SIG-M5 (cell line): Measurements from ENCODE around the gene RSU1.
A peak's percentile ranks its signal among the peaks of the same experiment; 100 is the strongest.
"Not testable (repeated sequence)": the region's sequence is repeated elsewhere in the genome, so short reads cannot be mapped to it uniquely, and the experiment has no call there.

ENCODE experiments used
- DNase-seq: peaks from one replicate; lab custom pipeline; 2025; lab: John Stamatoyannopoulos, UW

RSU1 gene

DNA sequence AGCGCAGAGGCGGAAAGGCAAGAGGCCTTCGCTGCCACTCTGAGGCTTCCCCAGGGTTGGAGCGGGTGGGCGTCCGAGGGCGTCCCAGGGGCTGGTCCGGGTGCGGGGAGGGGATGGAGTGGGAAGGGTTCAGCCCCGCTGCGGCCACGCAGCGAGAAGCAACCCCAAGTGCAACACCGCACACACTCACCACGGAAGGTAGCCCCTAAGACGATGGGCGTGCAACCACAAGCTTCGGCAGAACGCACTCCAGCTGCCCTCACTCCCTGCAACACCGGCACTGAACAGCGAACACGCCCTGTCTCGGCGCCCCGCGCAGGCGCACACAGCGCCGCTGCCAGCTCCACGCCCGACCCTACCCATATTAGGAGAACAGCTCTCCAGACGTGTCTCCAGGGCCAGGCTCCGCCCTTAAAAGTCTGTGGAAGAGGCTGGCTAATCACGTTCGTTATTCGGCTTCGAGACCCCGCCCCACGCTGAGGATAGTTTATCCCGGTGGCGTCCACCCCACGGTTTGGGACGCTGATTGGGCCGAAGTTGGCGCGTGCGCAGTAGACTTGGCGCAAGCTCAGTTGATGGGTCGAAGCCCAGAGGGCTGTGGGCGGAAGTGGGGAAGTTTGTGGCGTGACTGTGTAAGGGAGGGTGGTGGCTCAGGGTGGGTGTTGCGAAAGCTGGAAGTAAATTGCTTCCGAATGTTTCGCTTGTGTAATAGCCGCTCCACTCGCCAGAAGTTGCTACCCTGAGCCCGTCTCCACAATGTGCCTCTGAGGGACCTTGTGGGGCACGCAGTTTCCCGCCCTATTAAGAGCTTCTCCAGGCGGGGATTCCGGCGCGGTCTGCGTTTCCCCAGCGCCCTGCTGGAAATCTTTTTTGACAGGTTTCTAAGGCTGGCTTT, at the start of gene RSU1:
RSU1 (minus strand) TSS at position 300 of the 895 bp plus-strand sequence. CDS start 343 bp downstream, outside the sequence.
- peak; percentile 97 for DNase-seq

DNA sequence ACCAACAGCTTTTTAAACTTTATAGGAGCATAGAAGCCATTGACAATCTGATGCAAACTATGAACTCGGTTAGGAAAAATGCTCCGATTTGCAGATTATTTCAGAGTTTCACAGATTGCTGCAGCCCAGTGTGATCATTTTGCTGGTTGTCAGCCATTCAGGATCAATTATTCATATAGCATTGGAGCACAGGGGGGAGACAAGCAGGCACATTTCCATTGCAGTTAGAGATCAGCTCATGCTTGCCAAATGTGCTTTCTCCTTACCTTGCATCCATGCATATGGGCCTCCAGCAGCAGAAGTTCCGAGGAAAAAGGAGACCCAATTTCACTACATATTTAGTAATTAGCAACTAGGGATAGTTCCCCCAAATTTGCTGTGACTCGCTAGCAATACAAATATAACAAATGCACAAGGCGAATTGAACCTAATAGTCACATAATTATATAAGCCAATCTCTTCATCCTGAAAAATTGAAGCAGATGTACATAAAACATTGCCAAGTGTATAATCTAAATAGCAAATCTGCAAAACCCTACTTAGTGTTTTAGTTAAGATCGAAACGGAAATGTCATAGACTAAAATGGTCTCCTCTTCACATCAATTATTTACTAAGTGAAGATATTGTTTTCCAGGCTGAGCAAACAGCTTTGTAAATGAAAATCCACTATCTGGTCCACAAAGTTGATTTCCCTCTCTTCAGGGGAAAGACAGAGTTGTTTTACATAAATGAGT, 49.5 kb upstream of the RSU1 start:
- DNase-seq, result no peak

DNA sequence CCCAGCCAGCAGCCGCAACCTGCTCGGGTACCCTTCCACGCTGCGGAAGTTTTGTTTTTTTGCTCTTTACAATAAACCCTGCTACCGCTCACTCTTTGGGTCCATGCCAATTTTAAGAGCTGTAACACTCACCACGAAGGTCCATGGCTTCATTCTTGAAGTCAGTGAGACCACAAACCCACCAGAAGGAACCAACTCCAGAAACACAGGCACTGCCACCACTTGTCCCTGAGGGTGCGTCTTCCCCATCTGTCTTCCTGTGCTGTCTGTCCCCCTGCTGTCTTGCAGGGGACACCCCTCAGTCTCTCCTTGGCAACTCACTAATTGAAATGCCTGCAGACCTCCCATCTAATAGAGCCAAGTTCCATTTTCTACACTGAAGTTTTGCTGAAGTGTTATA, 48.5 kb upstream of the RSU1 start:
- no peak for DNase-seq

DNA sequence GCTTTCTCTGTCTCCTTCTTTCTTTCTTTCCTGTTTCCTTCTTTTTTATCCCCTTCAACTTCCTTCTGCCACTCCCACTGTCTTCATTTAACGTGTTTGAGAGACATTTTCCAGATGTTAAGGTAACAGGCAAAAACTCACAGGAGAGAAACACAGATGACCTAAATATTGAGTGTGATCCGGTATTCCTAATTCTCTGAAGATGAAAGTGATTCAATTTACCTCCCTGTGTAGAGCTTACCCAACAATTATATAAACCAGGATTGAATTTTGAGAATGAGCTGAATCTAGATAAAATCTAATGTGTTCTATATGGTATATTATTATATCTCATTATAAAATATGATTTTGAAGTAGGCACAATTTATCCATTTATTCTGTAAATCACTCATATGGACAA, 46.5 kb upstream of the RSU1 start:
- DNase-seq, result no peak

DNA sequence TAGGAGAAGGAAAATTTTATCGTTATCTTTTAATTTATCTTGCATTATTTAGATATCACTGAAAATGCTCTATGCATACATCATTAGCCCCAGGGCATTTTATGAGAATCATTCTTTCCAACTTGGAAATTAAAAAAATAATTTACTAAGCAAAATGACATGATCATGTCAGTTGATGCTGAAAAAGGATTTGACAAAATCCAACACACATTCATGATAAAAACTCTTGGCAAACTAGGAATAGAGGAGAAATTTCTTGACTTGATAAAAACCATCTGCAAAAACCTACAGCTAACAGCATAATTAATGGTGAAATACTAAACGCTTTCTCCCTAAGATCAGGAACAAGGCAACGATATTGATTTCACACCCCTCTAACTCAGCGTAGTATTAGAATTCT, 40.2 kb upstream of the RSU1 start:
- DNase-seq, result no peak

DNA sequence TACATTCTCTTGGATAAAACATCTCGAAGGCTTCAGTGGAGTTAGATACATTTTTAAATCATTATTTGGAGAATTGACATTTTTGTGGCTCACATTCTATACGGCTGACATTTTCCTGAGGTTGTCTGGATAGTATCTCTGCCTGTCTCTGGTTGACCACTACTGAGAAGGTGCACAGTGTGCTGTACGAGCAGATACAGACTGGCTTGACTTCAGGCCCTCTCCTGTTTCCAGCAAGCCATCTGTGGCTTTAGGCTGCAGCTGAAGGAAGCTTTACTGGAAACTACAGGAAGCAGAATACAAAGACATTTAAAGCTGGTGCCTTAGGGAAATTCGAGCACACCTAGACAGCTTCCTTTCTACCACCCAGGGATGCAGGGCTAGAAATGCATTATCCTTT, 39.3 kb upstream of the RSU1 start:
- no peak for DNase-seq

DNA sequence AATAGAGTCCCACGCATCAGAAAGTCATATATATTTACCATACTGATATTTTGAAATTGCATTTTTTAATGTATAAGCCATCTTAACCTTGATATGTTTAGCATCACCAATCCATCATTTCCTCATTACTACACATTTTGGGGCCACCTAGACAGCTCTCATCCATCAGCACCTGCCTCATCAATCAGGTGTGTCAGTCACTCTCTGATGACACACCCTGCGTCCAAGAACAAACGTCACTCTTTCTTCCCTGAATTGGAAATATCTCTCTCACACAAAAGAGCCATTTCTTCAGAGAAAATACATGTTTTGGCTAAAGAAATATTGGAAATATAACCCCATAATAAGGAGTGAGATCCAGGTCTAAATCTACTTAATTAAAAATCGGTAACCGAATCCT, 38.9 kb upstream of the RSU1 start:
- no peak for DNase-seq

DNA sequence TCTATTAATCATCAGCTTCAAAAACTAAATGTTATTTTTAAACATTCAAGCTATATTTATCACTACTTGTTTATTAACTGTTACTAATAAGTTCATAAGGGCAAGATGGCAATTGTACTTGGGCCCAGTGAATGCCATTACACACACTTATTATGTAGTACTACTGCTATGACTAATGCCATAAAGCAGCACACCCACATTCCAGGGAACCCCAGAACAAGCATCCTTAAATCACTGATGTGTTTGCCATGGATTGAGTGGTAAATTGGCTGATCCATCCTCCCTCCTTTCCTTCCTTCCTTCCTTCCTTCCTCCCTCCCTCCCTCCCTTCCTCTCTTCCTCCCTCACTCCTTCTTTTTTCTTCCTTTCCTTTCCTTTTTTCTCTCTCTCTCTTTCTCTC, 37.4 kb upstream of the RSU1 start:
- no peak for DNase-seq

DNA sequence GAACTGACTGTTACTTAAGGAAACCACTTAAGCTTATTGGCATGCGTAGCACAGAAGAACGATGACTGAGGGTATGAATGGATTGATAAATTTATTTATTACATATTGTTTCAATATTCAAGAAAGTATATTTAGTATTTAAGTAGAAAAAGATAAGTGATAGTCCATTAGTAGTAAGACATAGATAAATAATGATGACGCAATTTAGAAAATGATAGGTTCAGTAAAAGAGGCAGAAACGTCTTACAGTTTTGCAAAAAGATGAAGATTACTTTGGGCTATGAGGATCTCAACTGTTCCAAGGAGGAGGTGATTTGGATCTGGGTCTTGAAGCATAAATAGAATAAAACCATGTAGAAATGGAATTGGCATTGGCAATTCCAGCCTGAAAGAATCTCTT, 36.6 kb upstream of the RSU1 start:
- no peak for DNase-seq

DNA sequence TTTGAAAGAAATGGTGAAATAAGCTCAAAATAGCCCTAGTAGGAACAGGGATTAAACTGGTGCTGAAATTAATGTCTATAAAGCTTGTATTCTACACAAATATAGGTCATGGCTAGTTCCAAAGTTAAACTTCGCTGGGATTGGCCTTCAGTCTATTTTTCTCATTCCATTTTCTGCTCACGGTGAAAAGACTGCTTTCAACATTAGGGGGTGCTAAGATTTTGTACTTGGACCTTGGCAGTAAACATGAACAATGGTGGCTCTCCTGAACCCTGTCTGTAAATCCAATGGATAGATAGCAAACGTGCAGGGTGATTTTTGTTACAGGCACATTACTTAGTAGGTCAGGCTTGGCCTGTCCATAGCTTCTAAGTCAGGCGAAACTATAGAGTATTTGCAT, 36.0 kb upstream of the RSU1 start:
- DNase-seq, result no peak

DNA sequence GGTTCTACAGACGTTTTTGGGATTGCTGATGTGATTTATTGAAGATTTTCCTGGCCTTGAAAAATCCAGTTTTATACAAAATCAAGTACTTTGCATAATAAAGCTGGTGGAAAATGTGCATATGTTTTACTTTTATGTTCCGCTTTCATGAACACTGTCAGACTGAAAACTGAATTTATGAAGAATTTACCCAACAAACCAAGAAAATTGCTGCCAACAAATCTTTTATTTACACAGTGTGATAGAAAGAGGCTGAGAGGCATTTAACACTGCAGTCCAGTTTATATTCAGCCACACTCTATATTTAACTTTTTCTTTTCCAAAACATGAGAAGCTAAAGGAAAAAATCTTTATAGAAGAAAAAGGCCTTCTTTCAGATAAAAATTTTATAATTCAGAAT, 35.4 kb upstream of the RSU1 start:
- DNase-seq, result no peak

DNA sequence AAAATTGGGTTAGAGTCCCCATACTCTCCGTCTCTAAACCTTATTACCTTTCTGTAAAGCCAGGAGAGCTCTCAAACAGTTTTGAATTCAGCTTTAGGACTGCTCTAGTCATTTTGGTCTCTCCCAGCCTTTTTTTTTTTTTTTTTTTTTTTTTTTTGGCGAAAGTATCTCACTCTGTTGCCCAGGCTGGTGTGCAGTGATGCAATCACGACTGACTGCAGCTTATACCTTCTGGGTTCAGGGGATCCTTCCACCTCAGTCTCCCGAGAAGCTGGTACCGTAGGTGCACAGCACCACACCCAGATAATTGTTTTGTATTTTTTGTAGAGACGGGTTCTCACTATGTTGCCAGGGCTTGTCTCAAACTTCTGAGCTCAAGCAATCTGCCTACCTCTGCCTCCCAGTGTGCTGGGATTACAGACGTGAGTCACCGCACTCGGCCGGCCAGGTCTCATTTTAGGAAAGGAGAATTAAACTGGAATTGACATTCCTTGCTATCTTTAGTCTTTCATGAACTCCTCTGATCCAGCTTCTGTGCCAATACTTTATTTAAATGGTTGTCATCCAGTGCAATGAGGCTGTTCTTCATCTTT, 31.4 kb upstream of the RSU1 start:
- DNase-seq, result no peak

DNA sequence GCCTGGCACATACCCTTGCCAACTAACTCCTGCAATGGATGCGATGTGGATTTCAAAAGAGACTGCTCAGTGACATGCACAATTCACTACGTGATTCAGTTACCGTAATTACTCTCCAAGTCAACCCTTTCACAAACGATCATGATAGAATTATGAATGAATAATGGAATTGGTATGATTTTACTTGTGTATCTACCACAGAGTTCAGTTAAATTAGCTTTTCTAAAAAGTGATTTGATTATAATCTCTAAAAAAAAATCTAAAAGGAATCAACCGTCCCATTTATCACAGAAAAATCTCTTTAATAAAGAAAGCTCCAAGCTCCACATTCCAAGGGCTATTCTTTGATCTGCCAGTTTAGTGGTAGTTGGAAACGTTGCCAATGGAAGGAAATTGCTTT, 30.4 kb upstream of the RSU1 start:
- DNase-seq, result no peak

DNA sequence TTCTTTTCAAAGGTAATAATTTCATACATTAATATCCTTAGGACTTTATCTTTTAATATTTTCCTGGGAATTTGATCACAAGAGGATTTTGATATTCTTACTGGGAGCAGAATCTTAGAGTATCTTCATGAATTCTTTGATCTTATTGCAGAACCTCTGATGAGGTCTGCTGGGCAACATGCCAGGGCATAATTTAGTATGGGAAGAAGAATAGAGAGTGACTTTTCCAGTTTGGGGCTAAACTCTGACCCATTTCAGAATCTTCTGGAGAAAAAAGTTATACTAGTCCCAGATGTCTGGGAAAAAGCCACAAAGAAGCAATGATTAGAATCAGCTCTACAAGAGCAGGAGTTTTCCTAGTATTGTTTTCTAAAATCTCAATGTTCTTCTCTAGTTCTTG, 28.0 kb upstream of the RSU1 start:
- DNase-seq, result no peak

DNA sequence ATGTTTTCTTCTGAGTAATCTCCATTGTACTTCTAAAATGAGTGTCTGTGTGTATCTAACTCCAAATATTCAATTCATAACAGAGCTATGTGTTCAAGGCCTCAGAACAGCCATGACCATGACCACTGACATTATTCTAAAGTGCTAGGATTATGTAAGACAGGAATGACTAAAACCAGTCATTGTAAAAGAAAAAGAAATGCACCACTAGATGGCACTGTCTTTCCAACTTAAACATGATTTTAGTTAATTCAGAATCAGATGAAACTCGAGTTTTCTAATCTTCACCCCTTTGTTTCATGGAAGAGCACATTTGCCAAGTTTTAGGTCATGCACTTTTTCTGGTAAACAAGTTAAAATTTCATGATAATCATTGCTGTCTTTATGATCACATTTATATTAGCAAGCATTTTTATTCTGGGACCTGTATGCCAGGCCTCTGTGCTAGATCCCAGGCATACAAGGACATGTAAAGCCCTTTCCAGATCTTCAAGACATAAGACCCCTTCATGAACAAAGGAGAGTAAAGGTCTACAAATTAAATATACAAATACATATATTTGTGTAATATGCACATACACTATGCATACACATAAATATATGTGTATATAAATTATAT, 26.1 kb upstream of the RSU1 start:
- DNase-seq, result no peak

DNA sequence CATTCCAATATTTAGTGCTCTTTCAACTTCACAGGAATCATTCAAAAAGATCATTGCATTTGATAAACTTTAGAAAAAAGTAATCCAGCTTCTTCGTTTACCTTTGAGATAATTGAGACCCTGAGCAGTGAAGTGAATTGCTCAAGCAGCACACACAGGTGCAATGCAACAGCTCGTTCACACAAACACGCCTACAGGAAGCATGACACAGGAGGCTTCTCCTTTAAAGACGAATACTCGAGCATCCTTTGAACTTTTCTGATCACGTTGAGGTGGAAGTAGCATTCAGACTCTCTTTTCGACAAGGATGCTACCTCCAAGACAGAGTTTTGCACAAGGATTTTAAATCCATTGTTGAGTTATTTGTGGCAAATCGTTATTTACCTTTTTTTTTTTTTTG, 18.0 kb upstream of the RSU1 start:
- DNase-seq, result no peak

DNA sequence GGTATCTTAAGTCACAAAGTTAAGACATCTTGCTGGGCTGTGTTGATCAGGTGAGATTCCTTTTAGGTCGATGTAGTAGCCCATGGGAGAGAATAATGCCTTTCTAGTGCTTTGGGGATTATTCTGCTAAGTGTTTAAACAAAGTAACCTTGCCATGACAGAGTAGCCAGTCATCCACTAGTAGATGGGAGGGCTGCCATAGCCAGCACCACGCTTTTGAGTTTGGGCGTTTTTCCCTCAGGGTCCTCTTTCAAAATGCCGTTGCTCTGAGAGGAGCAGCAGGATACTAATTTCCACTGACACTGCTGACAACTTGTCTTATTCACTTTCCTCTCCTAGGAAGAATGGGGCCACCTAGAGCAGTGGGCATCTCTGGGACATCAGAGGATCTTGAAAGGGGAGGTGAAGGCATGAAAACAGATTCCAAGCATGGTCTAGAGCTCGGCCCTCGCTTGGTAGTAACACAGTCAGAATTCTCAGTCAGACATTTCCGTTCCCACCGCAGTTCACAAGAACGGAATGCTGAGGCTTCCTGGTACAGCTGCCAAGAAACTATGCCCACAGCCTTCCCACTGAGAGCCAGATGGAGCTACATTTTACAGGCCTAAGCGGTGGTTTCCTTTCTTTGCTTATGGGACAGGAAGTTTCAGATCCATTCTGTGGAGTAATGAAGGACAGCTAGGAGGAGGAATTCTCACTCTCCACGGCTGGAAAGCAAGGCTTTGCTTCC, 15.3 kb upstream of the RSU1 start:
- DNase-seq, result no peak

DNA sequence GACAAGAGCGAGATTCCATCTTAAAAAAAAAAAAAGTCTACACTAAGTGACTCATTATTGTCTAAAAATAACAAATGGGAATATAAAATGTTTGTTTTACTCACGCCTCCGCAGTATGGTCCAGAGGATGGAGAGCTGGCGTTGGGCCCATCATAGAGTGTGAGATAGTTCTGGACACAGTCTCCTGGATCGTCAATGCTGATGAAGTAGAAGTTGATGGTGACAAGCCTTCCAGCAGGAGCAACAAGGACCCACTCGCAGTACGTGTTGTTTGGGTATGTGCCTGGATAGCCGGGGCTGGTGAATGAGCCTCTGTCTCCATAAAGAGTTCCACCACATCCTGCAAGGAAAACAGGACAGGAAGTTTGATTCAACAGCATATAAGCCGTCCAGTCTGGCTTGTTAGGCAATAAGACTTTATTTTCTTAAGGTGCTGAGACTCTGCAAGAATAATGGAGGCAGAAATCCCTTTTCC, 11.5 kb upstream of the RSU1 start:
- DNase-seq, result no peak

DNA sequence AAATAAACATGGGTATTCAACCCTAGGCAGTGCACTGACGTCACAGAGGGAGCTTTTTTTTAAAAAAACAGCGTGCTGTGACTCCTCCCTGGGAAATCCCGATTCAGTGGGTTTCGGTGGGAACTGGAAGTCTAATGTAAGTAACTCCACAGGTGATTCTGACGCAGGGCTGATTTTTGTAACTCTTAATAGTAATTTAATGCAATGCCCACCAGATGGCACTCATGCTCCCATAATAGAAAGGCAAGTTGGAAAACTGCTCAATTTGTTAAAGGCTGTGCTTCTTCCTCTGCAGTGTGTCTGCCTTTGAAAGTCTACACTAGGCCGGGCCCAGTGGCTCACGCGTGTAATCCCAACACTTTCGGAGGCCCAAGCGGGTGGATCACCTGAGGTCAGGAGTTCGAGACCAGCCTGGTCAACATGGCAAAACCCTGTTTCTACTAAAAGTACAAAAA, 10.9 kb upstream of the RSU1 start:
- DNase-seq, result no peak

DNA sequence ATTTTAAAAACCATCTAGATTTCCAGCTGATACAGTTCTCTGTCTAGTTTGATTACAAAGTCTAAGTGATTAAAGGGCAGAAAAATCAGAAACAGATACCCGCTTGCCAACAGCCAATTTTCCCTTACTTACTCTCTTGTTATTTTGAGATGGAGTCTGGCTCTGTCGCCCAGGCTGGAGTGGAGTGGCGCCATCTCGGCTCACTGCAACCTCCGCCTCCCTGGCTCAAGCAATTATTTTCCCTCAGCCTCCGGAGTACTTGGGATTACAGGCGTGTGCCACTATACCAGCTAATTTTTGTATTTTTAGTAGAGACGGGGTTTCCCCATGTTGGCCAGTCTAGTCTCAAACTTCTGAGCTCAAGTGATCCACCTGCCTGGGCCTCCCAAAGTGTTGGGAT, 10.2 kb upstream of the RSU1 start:
- not testable (repeated sequence) for DNase-seq

DNA sequence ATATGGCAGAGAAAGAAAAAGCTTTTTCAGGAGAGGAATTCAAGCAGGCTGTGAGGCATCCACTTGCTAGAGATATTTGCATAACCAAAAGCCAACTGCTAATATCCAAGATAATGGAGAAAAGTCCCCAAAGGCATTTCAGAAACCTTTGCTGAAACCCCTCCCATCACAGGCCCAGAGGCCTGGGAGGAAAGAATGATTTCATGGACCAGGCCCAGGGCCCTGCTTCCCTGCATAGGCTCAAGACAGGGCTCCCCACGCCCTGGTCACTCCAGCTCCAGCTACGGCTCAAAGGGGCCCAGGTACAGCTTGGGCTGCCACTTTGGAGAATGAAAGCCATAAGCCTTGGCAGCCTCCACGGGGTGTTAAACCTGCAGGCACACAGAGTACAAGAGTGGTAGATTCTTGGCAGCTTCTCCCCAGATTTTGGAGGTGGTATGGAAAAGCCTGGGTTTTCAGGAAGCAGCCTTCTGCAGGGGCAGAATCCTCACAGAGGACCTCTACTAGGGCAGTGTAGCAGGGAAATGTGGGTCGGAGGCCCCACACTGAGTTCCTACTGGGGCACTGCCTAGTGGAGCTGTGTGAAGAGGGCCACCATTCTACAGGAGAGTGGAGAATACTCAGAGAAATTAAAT, 5.6 kb upstream of the RSU1 start:
- DNase-seq, result no peak
